GM12878 (cell line): ENCODE data around the gene MAD2L1BP. TPM values are rescaled to one million over a fixed set of nuclear protein-coding genes. Genes with fewer than 3 reads are reported as not detected.

ENCODE experiments used
- BHLHE40 ChIP-seq, 2 experiments: fragments of 450-650 bp in 1 of 2; IDR thresholded peaks; 2 replicates each; pipeline ENCODE4 v1.6.1; 2011 to 2017; ENCODE audit warnings: low read depth in 2 of 2, borderline replicate concordance in 1 of 2, improper control_type of control experiment in 1 of 2, low read length in 1 of 2, mild to moderate bottlenecking in 1 of 2
- CHD4 ChIP-seq: fragments of 200-600 bp; sonication (generic); IDR thresholded peaks from 2 replicates; pipeline ENCODE4 v1.6.1; 2016; ENCODE audit warnings: mild to moderate bottlenecking
- EGR1 ChIP-seq, 2 experiments: IDR thresholded peaks; 1 replicate in 1 of 2; 2 replicates in 1 of 2; pipeline ENCODE4 v1.6.1; 2011 to 2012; ENCODE audit warnings: low read depth in 2 of 2, low read length in 2 of 2, borderline replicate concordance in 1 of 2, mild to moderate bottlenecking in 1 of 2, moderate library complexity in 1 of 2
- FOS ChIP-seq: IDR thresholded peaks from 3 replicates; pipeline ENCODE4 v1.6.1; 2011; ENCODE audit warnings: borderline replicate concordance; ENCODE audit not compliant: insufficient read length; ENCODE audit errors: extremely low read depth
- HSF1 ChIP-seq: fragments of 150-350 bp; IDR thresholded peaks from 2 replicates; pipeline ENCODE4 v1.6.1; 2014; ENCODE audit warnings: mild to moderate bottlenecking, low read depth, low read length
- IRF5 ChIP-seq: fragments of 450-650 bp; IDR thresholded peaks from 2 replicates; pipeline ENCODE4 v1.6.1; 2017; ENCODE audit warnings: borderline replicate concordance
- MEF2B ChIP-seq: fragments of 450-650 bp; IDR thresholded peaks from 2 replicates; pipeline ENCODE4 v1.6.1; 2018; ENCODE audit warnings: mild to moderate bottlenecking, moderate library complexity; ENCODE audit not compliant: partially characterized antibody, poor library complexity, severe bottlenecking
- MXI1 ChIP-seq: fragments of 150-350 bp; IDR thresholded peaks from 2 replicates; pipeline ENCODE4 v1.6.1; 2011; ENCODE audit warnings: low read depth, mild to moderate bottlenecking, inconsistent platforms, low read length, improper control_type of control experiment
- MYB ChIP-seq: fragments of 150-350 bp; IDR thresholded peaks from 2 replicates; pipeline ENCODE4 v1.6.1; 2014; ENCODE audit warnings: mild to moderate bottlenecking, low read depth, low read length, borderline replicate concordance
- NFYB ChIP-seq: IDR thresholded peaks from 2 replicates; pipeline ENCODE4 v1.6.1; 2011; ENCODE audit warnings: low read depth, mild to moderate bottlenecking, low read length, improper control_type of control experiment, moderate library complexity; ENCODE audit not compliant: insufficient read depth
- NKRF ChIP-seq: fragments of 450-650 bp; conservative IDR thresholded peaks from 2 replicates; pipeline ENCODE4 v1.6.1; 2017; ENCODE audit warnings: mild to moderate bottlenecking, moderate library complexity
- NR2C1 ChIP-seq: fragments of 450-650 bp; IDR thresholded peaks from 2 replicates; pipeline ENCODE4 v1.6.1; 2017; ENCODE audit warnings: antibody characterized with exemption, mild to moderate bottlenecking, moderate library complexity
- PAX8 ChIP-seq: fragments of 450-650 bp; IDR thresholded peaks from 2 replicates; pipeline ENCODE4 v1.6.1; 2017; ENCODE audit warnings: mild to moderate bottlenecking, moderate library complexity
- RAD51 ChIP-seq: fragments of 450-650 bp; IDR thresholded peaks from 2 replicates; pipeline ENCODE4 v1.6.1; 2016; ENCODE audit warnings: moderate library complexity, mild to moderate bottlenecking, inconsistent platforms
- REST ChIP-seq: IDR thresholded peaks from 2 replicates; pipeline ENCODE4 v1.6.1; 2012; ENCODE audit warnings: mild to moderate bottlenecking, low read depth, low read length
- RFX5 ChIP-seq: IDR thresholded peaks from 2 replicates; pipeline ENCODE4 v1.6.1; 2011; ENCODE audit warnings: low read depth, low read length, improper control_type of control experiment
- SMAD5 ChIP-seq: IDR thresholded peaks from 2 replicates; pipeline ENCODE4 v1.6.1; 2016; ENCODE audit warnings: antibody characterized with exemption, low read depth
- SP1 ChIP-seq: IDR thresholded peaks from one replicate; pipeline ENCODE4 v1.6.1; 2011; ENCODE audit warnings: low read depth, low read length
- STAT1 ChIP-seq: fragments of 450-650 bp; conservative IDR thresholded peaks from 2 replicates; pipeline ENCODE4 v1.6.1; 2014; ENCODE audit warnings: antibody characterized with exemption, mild to moderate bottlenecking
- TAF1 ChIP-seq: IDR thresholded peaks from 2 replicates; pipeline ENCODE4 v1.6.1; 2011; ENCODE audit warnings: mild to moderate bottlenecking, low read depth, low read length, borderline replicate concordance
- TCF3 ChIP-seq: IDR thresholded peaks from 2 replicates; pipeline ENCODE4 v1.6.1; 2012; ENCODE audit warnings: low read depth, mild to moderate bottlenecking, low read length, borderline replicate concordance; ENCODE audit not compliant: insufficient read depth
- polyA plus RNA-seq, 11 experiments: library from polyadenylated mRNA; depleted of rRNA in 4 of 11; unstranded in 6 of 11; stranded (reverse) in 5 of 11; fragments of >200 nt; fragmentation: Nextera tagmentation in 4 of 11; fragmentation: Illumina TruSeq in 1 of 11; extraction: Ambion mirVana in 4 of 11; extraction: Trizol in 1 of 11; gene quantifications; 1 replicate in 1 of 11; 2 replicates in 10 of 11; pipeline versions ENCODE4 v1.2.1 to v1.2.3, GENCODE V29; 2011 to 2016; ENCODE audit warnings: inconsistent platforms in 2 of 11, missing spikeins in 2 of 11, low read depth in 1 of 11
- total RNA-seq, 4 experiments: library from RNA; depleted of rRNA in 3 of 4; stranded (reverse); fragments of >200 nt in 3 of 4; fragmentation: Illumina TruSeq in 1 of 4; extraction: Trizol in 1 of 4; gene quantifications; 2 replicates each; pipeline versions ENCODE4 v1.2.1 to v1.2.3, GENCODE V29; 2013 to 2021

Gene MAD2L1BP
- total and polyA plus RNA-seq, 10 of the 15 experiments (the other 5 are each of a cell fraction or from before 2014, with no cell fraction given), result 39.2 to 155 (median 60.3) TPM

- TF ChIP-seq BHLHE40 (IDR thresholded peaks at IDR 0.05; ENCODE audit: borderline replicate concordance in 1 of 2, low read depth in 2 of 2, low read length in 1 of 2), result peak in 1 of 2 experiments; percentile 69; a peak in 2 of 4 replicates
- TF ChIP-seq CHD4, result no peak
- peak; percentile 78 for TF ChIP-seq NKRF
- TF ChIP-seq IRF5, result no peak
- TF ChIP-seq MXI1, result peak; percentile 76
- peak; percentile 82 for TF ChIP-seq MEF2B
- no peak for TF ChIP-seq PAX8
- TF ChIP-seq STAT1, result 0 out of 2 replicates have a peak, but pooled peaks have one; percentile 80
- no peak for TF ChIP-seq MYB
- TF ChIP-seq RFX5, result no peak
- TF ChIP-seq SP1, result peak; percentile 22
- no peak for TF ChIP-seq REST
- peak; percentile 88 for TF ChIP-seq NFYB
- TF ChIP-seq SMAD5, result peak; percentile 57
- no peak for TF ChIP-seq TCF3
- no peak for TF ChIP-seq FOS
- TF ChIP-seq NR2C1, result no peak
- TF ChIP-seq HSF1, result no peak
- no peak for TF ChIP-seq RAD51
- TF ChIP-seq EGR1 (IDR thresholded peaks at IDR 0.05; ENCODE audit: borderline replicate concordance in 1 of 2, low read depth in 2 of 2, low read length in 2 of 2), result peak in 1 of 2 experiments; percentile 21; a peak in 1 of 3 replicates
- peak; percentile 81 for TF ChIP-seq TAF1
These were observed 5.9 kb upstream of the MAD2L1BP start (continued) for GRCh38 chr6:43629505-43630300.
